MM.1S (cell line): ENCODE results near the gene PROCA1.

Experiments
- DNase-seq: peaks from one replicate; pipeline ENCODE4 v3.0.0-alpha.2; 2015
- H2AFZ ChIP-seq: fragments of 300-600 bp; sonication (generic); 2 replicates; pipeline ENCODE4 v1.6.0; 2016; ENCODE audit warnings: antibody characterized with exemption, low read length
- H3F3A ChIP-seq: fragments of 300-600 bp; sonication (generic); 2 replicates; pipeline ENCODE4 v1.6.1; 2016; ENCODE audit warnings: mild to moderate bottlenecking, antibody characterized with exemption, low read length, moderate library complexity, mixed read lengths; ENCODE audit not compliant: insufficient read depth
- H3K27ac ChIP-seq: fragments of 300-600 bp; sonication (generic); 2 replicates; pipeline ENCODE4 v1.5.1; 2016; ENCODE audit warnings: mild to moderate bottlenecking, low read length
- H3K27me3 ChIP-seq: fragments of 300-600 bp; sonication (generic); replicated peaks from 2 replicates; pipeline ENCODE4 v1.6.0; 2016; ENCODE audit warnings: low read length; ENCODE audit not compliant: insufficient read depth
- H3K36me3 ChIP-seq: fragments of 300-600 bp; sonication (generic); replicated peaks from 2 replicates; pipeline ENCODE4 v1.6.1; 2016; ENCODE audit warnings: mild to moderate bottlenecking, low read length, mixed read lengths; ENCODE audit not compliant: insufficient read depth
- H3K4me1 ChIP-seq: fragments of 300-600 bp; sonication (generic); 2 replicates; pipeline ENCODE4 v1.6.1; 2016; ENCODE audit warnings: low read length, mixed read lengths
- H3K4me2 ChIP-seq: fragments of 300-600 bp; sonication (generic); 2 replicates; pipeline ENCODE4 v1.6.0; 2016; ENCODE audit warnings: low read depth, low read length
- H3K4me3 ChIP-seq: fragments of 300-600 bp; sonication (generic); 2 replicates; pipeline ENCODE4 v1.5.1; 2016; ENCODE audit warnings: low read length, mixed read lengths
- H3K79me2 ChIP-seq: fragments of 300-600 bp; sonication (generic); 2 replicates; pipeline ENCODE4 v1.6.1; 2016; ENCODE audit warnings: mixed run types, low read length, mixed read lengths
- H3K9ac ChIP-seq: fragments of 300-600 bp; sonication (generic); 2 replicates; pipeline ENCODE4 v1.6.1; 2016; ENCODE audit warnings: low read length, mixed read lengths
- H3K9me2 ChIP-seq: fragments of 300-600 bp; sonication (generic); replicated peaks from 2 replicates; pipeline ENCODE4 v1.6.1; 2016; ENCODE audit warnings: mild to moderate bottlenecking, low read length, mixed read lengths; ENCODE audit not compliant: insufficient read depth
- H3K9me3 ChIP-seq: fragments of 300-600 bp; sonication (generic); replicated peaks from 2 replicates; pipeline ENCODE4 v1.6.1; 2016; ENCODE audit warnings: mild to moderate bottlenecking, low read length, mixed read lengths; ENCODE audit not compliant: insufficient read depth
- H4K20me1 ChIP-seq: fragments of 300-600 bp; sonication (generic); 2 replicates; pipeline ENCODE4 v1.6.1; 2016; ENCODE audit warnings: mild to moderate bottlenecking, low read length, moderate library complexity, mixed read lengths; ENCODE audit not compliant: insufficient read depth
- CTCF ChIP-seq: fragments of 300-600 bp; sonication (generic); IDR thresholded peaks from 2 replicates; pipeline ENCODE4 v1.5.1; 2016; ENCODE audit warnings: antibody characterized with exemption, low read length, mixed read lengths
- EZH2 ChIP-seq: fragments of 300-600 bp; sonication (generic); optimal IDR thresholded peaks from 2 replicates; pipeline ENCODE3; 2017; ENCODE audit warnings: low read depth, mild to moderate bottlenecking, antibody characterized with exemption, low read length, mixed read lengths
- EZH2phosphoT487 ChIP-seq: fragments of 300-600 bp; sonication (generic); IDR thresholded peaks from 2 replicates; pipeline ENCODE4 v1.6.1; 2018; ENCODE audit warnings: antibody characterized with exemption, low read length

The PROCA1 gene

GRCh38 chr17:28744104-28744971 lies 32.6 kb upstream of the PROCA1 start:
- H3K27ac ChIP-seq, result peak overlapping the region; percentile 34; the same call in 1 of the 2 replicates
- H3K4me1 ChIP-seq, result peaks cover 18% of the 10 kb centered on the region
- H3K9me3 ChIP-seq, result no peaks in the 10 kb centered on the region
- TF ChIP-seq CTCF (no peak), EZH2 (no peak), EZH2phosphoT487 (no peak)
- H2AFZ ChIP-seq, result peak overlapping the region; percentile 30; the same call in 1 of the 2 replicates
- H3K27me3 ChIP-seq, result no peaks in the 10 kb centered on the region
- H4K20me1 ChIP-seq, result no peaks in the 10 kb centered on the region
- peak; percentile 57 for DNase-seq
- peak overlapping the region; percentile 74 for H3K4me3 ChIP-seq
- peaks cover 13% of the 10 kb centered on the region for H3F3A ChIP-seq
- H3K36me3 ChIP-seq, result no peaks in the 10 kb centered on the region
- peak overlapping the region; percentile 71 for H3K9ac ChIP-seq
- no peaks in the 10 kb centered on the region for H3K9me2 ChIP-seq
- H3K4me2 ChIP-seq, result peak overlapping the region; percentile 90; the same call in 1 of the 2 replicates
- H3K79me2 ChIP-seq, result peaks cover 38% of the 10 kb centered on the region

GRCh38 chr17:28743243-28744103 lies 31.8 kb upstream of the PROCA1 start, which contains the start of gene TRAF4:
TSS of gene TRAF4 (plus strand) at chr17:28744011. CDS start at chr17:28744113, 102 bp downstream.
- Histone ChIP-seq H3K27me3 (no peaks in the 10 kb centered on the region), H3K27ac (peak within 1 kb of the TSS; percentile 64), H3K9ac (peak within 1 kb of the TSS; percentile 73), H3K4me2 (peak within 1 kb of the TSS; percentile 90), H3K4me3 (peak within 1 kb of the TSS; percentile 81), H3K4me1 (peaks cover 25% of the 10 kb centered on the region), H4K20me1 (no peaks in the 10 kb centered on the region), H2AFZ (peak within 1 kb of the TSS; percentile 32), H3K36me3 (no peaks in the 10 kb centered on the region), H3K79me2 (peaks cover 38% of the 10 kb centered on the region), H3F3A (peaks cover 11% of the 10 kb centered on the region), H3K9me2 (no peaks in the 10 kb centered on the region), H3K9me3 (no peaks in the 10 kb centered on the region)
- TF ChIP-seq EZH2 (no peak), EZH2phosphoT487 (no peak), CTCF (no peak)
- peak; percentile 87 for DNase-seq

- TF ChIP-seq EZH2, result no peak
- no peak for TF ChIP-seq EZH2phosphoT487
- TF ChIP-seq CTCF, result no peak
- H3K4me2 ChIP-seq, result no peak overlapping the region
- peaks cover 11% of the 10 kb centered on the region for H3F3A ChIP-seq
- no peaks in the 10 kb centered on the region for H3K36me3 ChIP-seq
- peaks cover 25% of the 10 kb centered on the region for H3K79me2 ChIP-seq
- no peaks in the 10 kb centered on the region for H4K20me1 ChIP-seq
- no peak overlapping the region for H3K4me3 ChIP-seq
- no peaks in the 10 kb centered on the region for H3K9me2 ChIP-seq
- H3K4me1 ChIP-seq, result peaks cover 28% of the 10 kb centered on the region
- no peaks in the 10 kb centered on the region for H3K9me3 ChIP-seq
- H3K27me3 ChIP-seq, result no peaks in the 10 kb centered on the region
- no peak overlapping the region for H2AFZ ChIP-seq
- H3K9ac ChIP-seq, result no peak overlapping the region
- no peak for DNase-seq
- H3K27ac ChIP-seq, result no peak overlapping the region
Measured at GRCh38 chr17:28741358-28742349, 30.0 kb upstream of the PROCA1 start.
